ENCODE results near the gene PDCD4.

The PDCD4 gene

GRCh38 chr10:110843796-110844616, 27.7 kb upstream of the PDCD4 start:
- Histone ChIP-seq H3K4me3 (ENCODE audit: low read depth, low read length) (no peak overlapping the region), H3K9ac (ENCODE audit: low read depth, low read length) (no peak overlapping the region), H3K9me3 (ENCODE audit: control insufficient read depth, insufficient read depth, low read length) (no peaks in the 10 kb centered on the region), H3K36me3 (ENCODE audit: control insufficient read depth, insufficient read depth, low read length) (no peaks in the 10 kb centered on the region), H3K27me3 (ENCODE audit: control insufficient read depth, insufficient read depth, low read length) (no peaks in the 10 kb centered on the region), H3K4me1 (ENCODE audit: control insufficient read depth, insufficient read depth, low read length) (no peaks in the 10 kb centered on the region)

GRCh38 chr10:110844617-110844881, 27.2 kb upstream of the PDCD4 start:
- no peaks in the 10 kb centered on the region for H3K4me1 ChIP-seq (ENCODE audit: control insufficient read depth, insufficient read depth, low read length)

GRCh38 chr10:110845192-110845755, 26.5 kb upstream of the PDCD4 start:
- Histone ChIP-seq H3K4me3 (ENCODE audit: low read depth, low read length) (no peak overlapping the region), H3K9me3 (ENCODE audit: control insufficient read depth, insufficient read depth, low read length) (no peaks in the 10 kb centered on the region), H3K9ac (ENCODE audit: low read depth, low read length) (no peak overlapping the region), H3K36me3 (ENCODE audit: control insufficient read depth, insufficient read depth, low read length) (no peaks in the 10 kb centered on the region), H3K27me3 (ENCODE audit: control insufficient read depth, insufficient read depth, low read length) (no peaks in the 10 kb centered on the region), H3K4me1 (ENCODE audit: control insufficient read depth, insufficient read depth, low read length) (no peaks in the 10 kb centered on the region)

More at GRCh38 chr10:110844617-110844881, 27.2 kb upstream of the PDCD4 start:
- Histone ChIP-seq H3K4me3 (ENCODE audit: low read depth, low read length) (no peak overlapping the region), H3K9me3 (ENCODE audit: control insufficient read depth, insufficient read depth, low read length) (no peaks in the 10 kb centered on the region), H3K27me3 (ENCODE audit: control insufficient read depth, insufficient read depth, low read length) (no peaks in the 10 kb centered on the region), H3K9ac (ENCODE audit: low read depth, low read length) (no peak overlapping the region), H3K36me3 (ENCODE audit: control insufficient read depth, insufficient read depth, low read length) (no peaks in the 10 kb centered on the region)

DNA sequence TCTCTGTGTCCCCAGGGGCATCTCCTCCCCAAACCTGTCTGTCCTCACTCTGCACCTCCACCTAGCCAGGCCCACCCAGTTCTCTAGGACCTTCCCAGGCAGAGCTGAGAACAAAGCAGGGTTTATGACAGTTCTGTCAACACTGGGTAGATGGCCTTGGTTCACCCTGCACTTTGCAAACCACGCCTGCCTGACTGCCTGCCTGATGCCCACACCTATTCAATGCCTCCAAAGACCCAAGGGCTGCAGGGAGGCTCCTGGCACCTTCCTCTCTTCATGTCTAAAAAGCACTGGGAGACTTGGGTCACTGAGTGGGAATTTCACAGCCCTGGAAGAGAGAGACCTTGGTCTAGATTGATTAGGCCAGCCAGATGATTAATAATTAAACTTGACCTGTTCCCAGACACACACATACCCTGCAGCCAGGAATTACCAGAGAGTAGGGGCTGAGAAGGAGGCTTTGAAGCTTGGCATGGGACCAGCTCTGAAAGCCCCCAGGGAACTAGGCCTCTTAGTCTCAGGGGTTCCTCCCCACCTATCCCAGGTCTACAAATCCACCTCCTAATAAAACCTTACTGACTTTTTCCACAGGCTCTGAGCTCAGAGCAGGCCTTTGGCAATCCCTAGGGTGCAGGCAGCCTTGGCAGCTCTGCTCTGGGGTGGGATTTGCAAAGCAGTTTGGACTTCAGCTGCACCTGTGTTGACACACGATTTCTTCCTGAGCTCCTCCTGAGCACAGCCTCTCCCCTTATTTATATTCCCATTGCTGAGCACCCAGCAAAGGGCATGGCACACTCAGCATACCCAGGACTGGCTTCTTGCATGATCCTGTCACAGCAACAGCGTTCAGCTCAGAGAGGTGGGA, 25.7 kb upstream of the PDCD4 start:
- no peak overlapping the region for H3K4me3 ChIP-seq (ENCODE audit: low read depth, low read length)
- H3K27me3 ChIP-seq (ENCODE audit: control insufficient read depth, insufficient read depth, low read length), result no peaks in the 10 kb centered on the region
- H3K9ac ChIP-seq (ENCODE audit: low read depth, low read length), result no peak overlapping the region
- H3K4me1 ChIP-seq (ENCODE audit: control insufficient read depth, insufficient read depth, low read length), result no peaks in the 10 kb centered on the region
- H3K36me3 ChIP-seq (ENCODE audit: control insufficient read depth, insufficient read depth, low read length), result no peaks in the 10 kb centered on the region
- H3K9me3 ChIP-seq (ENCODE audit: control insufficient read depth, insufficient read depth, low read length), result no peaks in the 10 kb centered on the region

GRCh38 chr10:110847374-110847773, 24.4 kb upstream of the PDCD4 start:
- H3K27me3 ChIP-seq (ENCODE audit: control insufficient read depth, insufficient read depth, low read length), result no peaks in the 10 kb centered on the region
- H3K9me3 ChIP-seq (ENCODE audit: control insufficient read depth, insufficient read depth, low read length), result no peaks in the 10 kb centered on the region
- no peaks in the 10 kb centered on the region for H3K36me3 ChIP-seq (ENCODE audit: control insufficient read depth, insufficient read depth, low read length)
- no peak overlapping the region for H3K9ac ChIP-seq (ENCODE audit: low read depth, low read length)
- no peaks in the 10 kb centered on the region for H3K4me1 ChIP-seq (ENCODE audit: control insufficient read depth, insufficient read depth, low read length)
- no peak overlapping the region for H3K4me3 ChIP-seq (ENCODE audit: low read depth, low read length)

DNA sequence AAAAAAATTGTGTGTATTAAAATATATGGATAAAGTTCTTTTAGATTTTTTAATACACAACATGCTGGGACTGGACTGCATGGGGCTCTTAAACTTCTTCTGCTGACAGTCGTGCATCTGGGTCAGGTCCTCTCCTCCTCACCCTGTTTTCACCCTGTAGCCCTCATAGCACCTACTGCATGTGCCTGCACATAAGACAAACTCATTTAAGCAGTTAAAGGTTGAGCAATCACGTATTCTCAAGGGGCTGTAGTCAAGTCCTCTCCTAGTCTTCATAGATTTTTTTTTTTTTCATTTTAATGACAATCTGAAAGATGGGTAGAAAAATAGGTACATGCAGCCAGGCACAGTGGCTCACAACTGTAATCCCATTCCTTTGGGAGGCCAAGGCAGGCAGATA, 23.6 kb upstream of the PDCD4 start:
- H3K4me1 ChIP-seq (ENCODE audit: control insufficient read depth, insufficient read depth, low read length), result no peaks in the 10 kb centered on the region
- no peaks in the 10 kb centered on the region for H3K27me3 ChIP-seq (ENCODE audit: control insufficient read depth, insufficient read depth, low read length)
- no peaks in the 10 kb centered on the region for H3K9me3 ChIP-seq (ENCODE audit: control insufficient read depth, insufficient read depth, low read length)
- H3K36me3 ChIP-seq (ENCODE audit: control insufficient read depth, insufficient read depth, low read length), result no peaks in the 10 kb centered on the region
- no peak overlapping the region for H3K4me3 ChIP-seq (ENCODE audit: low read depth, low read length)
- no peak overlapping the region for H3K9ac ChIP-seq (ENCODE audit: low read depth, low read length)

GRCh38 chr10:110850099-110850498, 21.6 kb upstream of the PDCD4 start:
- Histone ChIP-seq H3K27me3 (ENCODE audit: control insufficient read depth, insufficient read depth, low read length) (no peaks in the 10 kb centered on the region), H3K9ac (ENCODE audit: low read depth, low read length) (no peak overlapping the region), H3K4me3 (ENCODE audit: low read depth, low read length) (no peak overlapping the region), H3K9me3 (ENCODE audit: control insufficient read depth, insufficient read depth, low read length) (no peaks in the 10 kb centered on the region), H3K36me3 (ENCODE audit: control insufficient read depth, insufficient read depth, low read length) (no peaks in the 10 kb centered on the region), H3K4me1 (ENCODE audit: control insufficient read depth, insufficient read depth, low read length) (no peaks in the 10 kb centered on the region)

DNA sequence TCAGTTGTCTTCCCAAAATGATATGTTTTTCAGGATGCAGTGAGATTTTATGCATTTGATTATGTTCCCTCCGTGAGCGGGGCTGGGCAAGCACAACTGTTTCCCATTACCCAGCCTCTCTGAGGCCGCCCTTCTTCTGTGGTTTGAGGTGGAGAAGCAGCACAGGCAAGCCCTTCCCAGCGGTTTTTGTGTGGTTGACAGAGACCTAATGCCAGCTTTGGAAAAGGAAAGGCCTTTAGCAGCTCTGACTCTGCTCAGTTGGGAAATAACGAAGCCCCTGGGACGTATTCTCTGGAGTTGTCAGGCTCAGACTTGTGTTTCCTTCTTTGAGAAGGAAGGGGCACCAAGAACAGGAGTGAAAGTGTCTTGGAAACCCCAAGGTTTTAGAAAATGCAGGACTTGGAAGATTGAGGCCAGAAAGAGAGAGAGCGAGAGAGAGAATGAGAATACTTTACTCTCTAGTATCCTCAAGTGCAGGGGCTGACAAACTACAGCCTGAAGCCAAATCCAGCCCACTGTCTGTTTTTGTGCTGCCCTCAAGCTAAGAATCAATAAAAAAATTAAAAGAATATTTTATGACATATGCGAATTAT, 20.6 kb upstream of the PDCD4 start:
- Histone ChIP-seq H3K9ac (ENCODE audit: low read depth, low read length) (no peak overlapping the region), H3K4me1 (ENCODE audit: control insufficient read depth, insufficient read depth, low read length) (no peaks in the 10 kb centered on the region)

DNA sequence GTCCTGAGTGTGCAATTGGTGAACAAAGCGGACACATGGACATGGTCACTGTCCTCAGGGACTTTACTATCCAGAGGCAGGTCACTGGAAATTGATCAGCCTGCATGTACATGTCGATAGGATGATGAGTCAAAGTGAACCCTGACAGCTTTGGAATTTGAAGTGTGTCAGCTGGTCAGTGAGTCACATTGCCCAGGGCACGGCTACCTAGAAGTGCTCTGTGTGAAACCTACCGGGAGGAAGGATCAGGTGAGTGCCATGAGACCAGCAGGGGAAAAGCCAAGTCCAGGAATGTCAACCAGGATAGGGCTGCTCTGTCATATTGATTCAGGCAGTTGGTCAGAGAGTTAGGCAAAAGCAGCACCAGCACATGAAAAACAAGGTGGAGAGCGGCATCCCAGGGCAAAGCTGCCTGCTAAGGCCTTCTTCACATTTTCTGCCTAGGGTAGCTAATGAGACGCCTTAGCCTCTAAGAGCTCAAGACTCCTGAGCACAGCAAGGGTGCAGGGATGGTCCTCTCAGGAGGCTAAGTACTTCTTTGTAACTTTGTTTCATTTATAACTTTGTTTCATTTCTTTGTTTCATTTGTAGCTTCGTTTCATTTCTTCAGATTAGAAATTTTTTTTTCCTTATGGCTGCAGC, 19.4 kb upstream of the PDCD4 start:
- no peaks in the 10 kb centered on the region for H3K27me3 ChIP-seq (ENCODE audit: control insufficient read depth, insufficient read depth, low read length)
- no peak overlapping the region for H3K9ac ChIP-seq (ENCODE audit: low read depth, low read length)
- H3K9me3 ChIP-seq (ENCODE audit: control insufficient read depth, insufficient read depth, low read length), result no peaks in the 10 kb centered on the region
- H3K36me3 ChIP-seq (ENCODE audit: control insufficient read depth, insufficient read depth, low read length), result no peaks in the 10 kb centered on the region
- H3K4me1 ChIP-seq (ENCODE audit: control insufficient read depth, insufficient read depth, low read length), result no peaks in the 10 kb centered on the region
- no peak overlapping the region for H3K4me3 ChIP-seq (ENCODE audit: low read depth, low read length)

More for the DNA sequence above, 20.6 kb upstream of the PDCD4 start:
- Histone ChIP-seq H3K27me3 (ENCODE audit: control insufficient read depth, insufficient read depth, low read length) (no peaks in the 10 kb centered on the region), H3K9me3 (ENCODE audit: control insufficient read depth, insufficient read depth, low read length) (no peaks in the 10 kb centered on the region), H3K4me3 (ENCODE audit: low read depth, low read length) (no peak overlapping the region), H3K36me3 (ENCODE audit: control insufficient read depth, insufficient read depth, low read length) (no peaks in the 10 kb centered on the region)

DNA sequence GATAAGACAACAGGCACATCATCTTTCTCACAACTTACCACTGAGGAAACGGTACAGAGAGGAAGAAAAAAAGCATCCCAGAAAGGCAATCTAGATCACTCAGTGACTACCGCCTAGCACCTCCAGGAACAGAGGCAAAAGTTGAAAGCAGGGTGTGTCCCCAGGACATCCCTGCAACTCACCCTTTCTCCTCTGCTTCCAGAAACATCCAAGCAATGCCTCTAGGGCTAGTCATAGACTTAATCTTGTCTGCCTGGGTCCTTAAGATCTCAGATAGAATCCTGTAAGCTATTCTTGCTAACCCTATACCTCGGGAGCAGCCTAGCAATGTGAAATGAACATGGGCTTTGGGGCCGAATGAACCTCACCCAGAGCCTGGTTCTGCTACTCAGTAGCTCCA, 18.8 kb upstream of the PDCD4 start:
- H3K27me3 ChIP-seq (ENCODE audit: control insufficient read depth, insufficient read depth, low read length), result no peaks in the 10 kb centered on the region
- H3K9me3 ChIP-seq (ENCODE audit: control insufficient read depth, insufficient read depth, low read length), result no peaks in the 10 kb centered on the region
- no peaks in the 10 kb centered on the region for H3K4me1 ChIP-seq (ENCODE audit: control insufficient read depth, insufficient read depth, low read length)
- H3K4me3 ChIP-seq (ENCODE audit: low read depth, low read length), result no peak overlapping the region
- H3K36me3 ChIP-seq (ENCODE audit: control insufficient read depth, insufficient read depth, low read length), result no peaks in the 10 kb centered on the region
- H3K9ac ChIP-seq (ENCODE audit: low read depth, low read length), result no peak overlapping the region

DNA sequence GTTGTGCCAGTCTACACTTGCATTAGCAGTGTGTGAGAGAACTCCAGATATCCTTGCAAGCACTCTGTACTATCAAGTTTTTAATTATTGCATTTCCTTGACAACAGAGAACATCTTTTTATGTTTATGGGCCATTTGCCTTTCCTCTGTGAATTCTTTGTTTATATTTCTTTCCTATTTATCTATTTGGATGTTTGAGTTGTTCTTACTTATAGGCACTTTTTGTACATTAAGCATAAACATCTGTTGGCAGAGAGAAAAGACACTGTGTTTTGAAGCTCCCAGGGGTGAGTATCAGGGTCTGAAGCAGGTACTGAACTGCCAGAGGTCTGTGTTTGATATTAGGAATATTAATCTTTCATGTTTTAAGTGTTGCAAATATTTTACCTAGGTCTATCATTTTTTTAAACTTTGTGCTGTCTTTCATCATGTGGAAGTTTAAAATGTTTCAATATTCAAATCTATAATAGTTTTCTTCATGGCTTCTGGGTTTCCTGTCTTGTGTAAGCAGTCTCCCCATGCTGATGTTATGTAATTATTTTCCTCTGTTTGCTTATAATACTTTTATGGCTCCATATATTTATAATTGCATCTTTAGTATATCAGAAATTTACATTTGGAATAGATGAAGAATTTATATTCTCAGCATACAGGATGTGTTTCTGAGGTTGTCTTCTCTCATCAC, 17.7 kb upstream of the PDCD4 start:
- Histone ChIP-seq H3K4me1 (ENCODE audit: control insufficient read depth, insufficient read depth, low read length) (no peaks in the 10 kb centered on the region), H3K27me3 (ENCODE audit: control insufficient read depth, insufficient read depth, low read length) (no peaks in the 10 kb centered on the region), H3K36me3 (ENCODE audit: control insufficient read depth, insufficient read depth, low read length) (no peaks in the 10 kb centered on the region), H3K9me3 (ENCODE audit: control insufficient read depth, insufficient read depth, low read length) (no peaks in the 10 kb centered on the region), H3K4me3 (ENCODE audit: low read depth, low read length) (no peak overlapping the region), H3K9ac (ENCODE audit: low read depth, low read length) (no peak overlapping the region)

Data from iPS-15b (cell line).